Panc1 (cell line): ENCODE results near the gene UBR2. TPM values are rescaled to one million over a fixed set of nuclear protein-coding genes. Genes with fewer than 3 reads are reported as not detected.

Source experiments
- ATAC-seq: fragments of 200-7000 bp; cut with Tn5 transposase; 2 replicates; pipeline ENCODE4 v1.9.1; 2020; ENCODE audit warnings: mild to moderate bottlenecking, moderate library complexity
- BruUV-seq: library from RNA; stranded (reverse); fragments of 400-500 nt; replicated peaks from 2 replicates; lab custom pipeline; 2021; lab: Mats Ljungman, UMichigan
- CTCF ChIA-PET: fragments of 300-600 bp; sonication (Branson Sonifier 250); formaldehyde crosslinking; loops from one replicate; lab custom pipeline; 2022; ENCODE audit warnings: antibody characterized with exemption; lab: Charles Lee
- POLR2A ChIA-PET: fragments of 300-600 bp; sonication (Branson Sonifier 250); formaldehyde crosslinking; loops from one replicate; lab custom pipeline; 2022; ENCODE audit warnings: antibody characterized with exemption; lab: Charles Lee
- DNase-seq: peaks from one replicate; pipeline ENCODE4 v3.0.0-alpha.2; 2010; ENCODE audit warnings: low read depth, low spot score
- H3K27ac ChIP-seq: 2 replicates; pipeline ENCODE4 v1.5.1; 2011; ENCODE audit warnings: mild to moderate bottlenecking, low read length, inconsistent platforms
- H3K27me3 ChIP-seq: fragments of 200-500 bp; sonication (Bioruptor generic); 2 replicates; pipeline ENCODE4 v1.6.0; 2014; ENCODE audit warnings: low read length, inconsistent platforms; ENCODE audit not compliant: control insufficient read depth, insufficient read depth
- H3K36me3 ChIP-seq: fragments of 200-500 bp; sonication (Bioruptor generic); 2 replicates; pipeline ENCODE4 v1.5.1; 2014; ENCODE audit warnings: inconsistent platforms, mild to moderate bottlenecking, low read length, moderate library complexity; ENCODE audit not compliant: control insufficient read depth, insufficient read depth
- H3K4me1 ChIP-seq: 2 replicates; pipeline ENCODE4 v1.5.1; 2011; ENCODE audit warnings: inconsistent platforms, mild to moderate bottlenecking, low read length, moderate library complexity; ENCODE audit not compliant: control insufficient read depth, insufficient read depth
- H3K4me3 ChIP-seq, 2 experiments: 2 replicates each; pipeline ENCODE4 v1.5.1; 2011 to 2012; ENCODE audit warnings: low read depth in 2 of 2, low read length in 2 of 2, mild to moderate bottlenecking in 2 of 2, inconsistent platforms in 1 of 2, moderate library complexity in 1 of 2
- H3K9me3 ChIP-seq: fragments of 200-500 bp; sonication (Bioruptor generic); 2 replicates; pipeline ENCODE4 v1.5.1; 2014; ENCODE audit warnings: low read depth, mild to moderate bottlenecking, inconsistent platforms, low read length, moderate library complexity; ENCODE audit not compliant: control insufficient read depth, insufficient read depth
- CTCF ChIP-seq: fragments of 450-650 bp; IDR thresholded peaks from 2 replicates; pipeline ENCODE4 v1.5.1; 2017; ENCODE audit warnings: mild to moderate bottlenecking
- POLR2AphosphoS5 ChIP-seq: IDR thresholded peaks from 2 replicates; pipeline ENCODE4 v1.6.1; 2012; ENCODE audit warnings: mild to moderate bottlenecking, low read depth, low read length, moderate library complexity
- REST ChIP-seq, 2 experiments: IDR thresholded peaks; 2 replicates each; pipeline ENCODE4 v1.6.1; 2011 to 2012; ENCODE audit warnings: low read depth in 2 of 2, control low read depth in 1 of 2, low read length in 1 of 2, mild to moderate bottlenecking in 1 of 2, moderate library complexity in 1 of 2; ENCODE audit not compliant: insufficient read depth in 1 of 2
- SIN3A ChIP-seq: IDR thresholded peaks from 2 replicates; pipeline ENCODE4 v1.6.1; 2012; ENCODE audit warnings: low read depth, mild to moderate bottlenecking, low read length, moderate library complexity, borderline replicate concordance; ENCODE audit not compliant: insufficient read depth
- TCF7L2 ChIP-seq: IDR thresholded peaks from 2 replicates; pipeline ENCODE4 v1.6.1; 2011; ENCODE audit warnings: mild to moderate bottlenecking, low read depth, low read length, inconsistent platforms
- in situ Hi-C: cut with HindIII; loops from 2 replicates; pipeline ENCODE4 v1.10.0; 2016; ENCODE audit warnings: low sequenced_read_pairs, low pct_unique_long_range_greater_than_20kb
- intact Hi-C: fragments of 100-400 bp; cut with micrococcal nuclease; formaldehyde crosslinking; loops from one replicate; pipeline ENCODE4 v1.10.0; 2022; ENCODE audit not compliant: unreplicated experiment
- total RNA-seq: library from RNA; stranded (reverse); gene quantifications from one replicate; pipeline ENCODE4 v1.2.1, GENCODE V29; 2021; ENCODE audit not compliant: unreplicated experiment

The UBR2 gene
- total RNA-seq, 1 experiment from 2014 or later: 19.1 TPM

- CTCF ChIA-PET: interaction anchor here (0.5 to 1.5 kb wide), 2 partner anchors 17 to 191 kb away, joined by 3 to 5 read pairs; no protein-coding TSS in a partner anchor
- in situ Hi-C loops: no loop called here
Measured at GRCh38 chr6:42564506-42564825, 637 bp downstream of the UBR2 start.

GRCh38 chr6:42565823-42566613 lies 2.2 kb downstream of the UBR2 start:
- H3K27me3 ChIP-seq: no peaks in the 10 kb centered on the region
- H3K27ac ChIP-seq: peak overlapping the region; percentile 92
- no peaks in the 10 kb centered on the region; the same call in 1 of the 2 replicates for H3K36me3 ChIP-seq
- in situ Hi-C loops: no loop called here
- DNase-seq: no peak
- BruUV-seq: no TSS peak
- no peaks in the 10 kb centered on the region for H3K9me3 ChIP-seq
- H3K4me3 ChIP-seq: peak overlapping the region; percentile 63 to 85
- intact Hi-C loops: no loop called here
- ATAC-seq: no peak
- CTCF ChIA-PET: interaction anchor here (0.9 kb wide), 1 partner anchor 18 kb away, joined by 4 read pairs; no protein-coding TSS in a partner anchor
- POLR2A ChIA-PET: no interaction called here
- peaks cover 20% of the 10 kb centered on the region for H3K4me1 ChIP-seq
- no peak for TF ChIP-seq REST (IDR thresholded peaks at IDR 0.05; ENCODE audit: insufficient read depth in 1 of 2, low read depth in 2 of 2, low read length in 1 of 2)
- no peak for TF ChIP-seq TCF7L2
- TF ChIP-seq SIN3A: no peak
- no peak for TF ChIP-seq CTCF

More at GRCh38 chr6:42564506-42564825, 637 bp downstream of the UBR2 start:
- no peaks in the 10 kb centered on the region for H3K9me3 ChIP-seq
- H3K4me3 ChIP-seq: peak overlapping the region; percentile 63 to 85
- intact Hi-C loops: no loop called here
- POLR2A ChIA-PET: interaction anchor here (0.7 kb wide), 2 partner anchors 24 to 215 kb away, joined by 3 to 20 read pairs; no protein-coding TSS in a partner anchor
- no peaks in the 10 kb centered on the region for H3K27me3 ChIP-seq
- no peak for DNase-seq
- ATAC-seq: no peak
- TF ChIP-seq CTCF: no peak
- TF ChIP-seq POLR2AphosphoS5: no peak
- no peak for TF ChIP-seq REST (IDR thresholded peaks at IDR 0.05; ENCODE audit: insufficient read depth in 1 of 2, low read depth in 2 of 2, low read length in 1 of 2)
- TF ChIP-seq SIN3A: no peak
- TF ChIP-seq TCF7L2: no peak
- H3K27ac ChIP-seq: peak overlapping the region; percentile 92
- H3K36me3 ChIP-seq: no peaks in the 10 kb centered on the region; the same call in 1 of the 2 replicates
- peaks cover 16% of the 10 kb centered on the region for H3K4me1 ChIP-seq
- BruUV-seq: no TSS peak
